WTC11 (cell line): ENCODE measurements around the gene KHDC1L. TPM values are rescaled to one million over a fixed set of nuclear protein-coding genes. Genes with fewer than 3 reads are reported as not detected.

Experiments used
- ATAC-seq: fragments of 200-7000 bp; cut with Tn5 transposase; 2 replicates; pipeline ENCODE4 v1.10.0; 2021; ENCODE audit warnings: mild to moderate bottlenecking, moderate library complexity
- CTCF ChIA-PET: fragments of 300-600 bp; sonication (Branson Sonifier 250); formaldehyde crosslinking; loops from one replicate; lab custom pipeline; 2021; ENCODE audit warnings: antibody characterized with exemption; lab: Charles Lee
- POLR2A ChIA-PET: fragments of 350-600 bp; sonication (Branson Sonifier 250); formaldehyde crosslinking; loops from one replicate; lab custom pipeline; 2021; ENCODE audit warnings: antibody characterized with exemption; lab: Charles Lee
- DNase-seq: peaks from one replicate; pipeline ENCODE4 v3.0.0; 2021; ENCODE audit warnings: low spot score
- H3K27ac Mint-ChIP-seq: 2 replicates; pipeline ENCODE4 v1.8.0; 2021; ENCODE audit warnings: mixed read lengths
- H3K27me3 Mint-ChIP-seq: 2 replicates; pipeline ENCODE4 v1.8.0; 2021; ENCODE audit warnings: low read depth, mild to moderate bottlenecking, moderate library complexity, mixed read lengths
- H3K36me3 Mint-ChIP-seq: 2 replicates; pipeline ENCODE4 v1.8.0; 2021; ENCODE audit warnings: mixed read lengths
- H3K4me1 Mint-ChIP-seq: 2 replicates; pipeline ENCODE4 v1.8.0; 2022; ENCODE audit warnings: mixed read lengths
- H3K4me3 Mint-ChIP-seq: 2 replicates; pipeline ENCODE4 v1.8.0; 2021; ENCODE audit warnings: mild to moderate bottlenecking, moderate library complexity, mixed read lengths
- H3K9me3 Mint-ChIP-seq: 2 replicates; pipeline ENCODE4 v1.8.0; 2021; ENCODE audit warnings: mixed read lengths
- AFF4 ChIP-seq: sonication (generic); formaldehyde crosslinking; IDR thresholded peaks from 2 replicates; pipeline ENCODE4 v1.8.1; 2023; ENCODE audit warnings: mild to moderate bottlenecking, missing genetic modification reagents, borderline replicate concordance
- ATF3 ChIP-seq: sonication (generic); formaldehyde crosslinking; conservative IDR thresholded peaks from 2 replicates; pipeline ENCODE4 v1.8.1; 2022; ENCODE audit warnings: mild to moderate bottlenecking, missing genetic modification reagents
- CREM ChIP-seq: sonication (generic); formaldehyde crosslinking; IDR thresholded peaks from 2 replicates; pipeline ENCODE4 v1.8.1; 2022; ENCODE audit warnings: mild to moderate bottlenecking, missing genetic modification reagents, moderate library complexity
- CTCF ChIP-seq: fragments of 200-600 bp; IDR thresholded peaks from 2 replicates; pipeline ENCODE4 v1.8.0; 2022; ENCODE audit warnings: antibody characterized with exemption
- FOXP1 ChIP-seq: sonication (generic); formaldehyde crosslinking; IDR thresholded peaks from 2 replicates; pipeline ENCODE4 v1.8.0; 2022; ENCODE audit warnings: missing genetic modification reagents, mild to moderate bottlenecking, moderate library complexity, borderline replicate concordance
- IRF2 ChIP-seq: sonication (generic); formaldehyde crosslinking; IDR thresholded peaks from 2 replicates; pipeline ENCODE4 v1.8.0; 2022; ENCODE audit warnings: low read depth, missing genetic modification reagents, borderline replicate concordance
- KAT7 ChIP-seq: sonication (generic); formaldehyde crosslinking; IDR thresholded peaks from 2 replicates; pipeline ENCODE4 v1.8.1; 2023; ENCODE audit warnings: missing genetic modification reagents, mild to moderate bottlenecking, borderline replicate concordance
- MYBL2 ChIP-seq: sonication (generic); formaldehyde crosslinking; IDR thresholded peaks from 2 replicates; pipeline ENCODE4 v1.8.1; 2023; ENCODE audit warnings: mild to moderate bottlenecking, moderate library complexity, missing genetic modification reagents
- NFYB ChIP-seq: sonication (generic); formaldehyde crosslinking; conservative IDR thresholded peaks from 2 replicates; pipeline ENCODE4 v1.8.0; 2022; ENCODE audit warnings: low read depth, missing genetic modification reagents
- PRRX2 ChIP-seq: fragments of 250-450 bp; sonication (Bioruptor Pico); IDR thresholded peaks from 2 replicates; pipeline ENCODE4 v1.8.0; 2021; ENCODE audit warnings: mild to moderate bottlenecking
- SP1 ChIP-seq: sonication (generic); formaldehyde crosslinking; conservative IDR thresholded peaks from 2 replicates; pipeline ENCODE4 v1.8.1; 2022; ENCODE audit warnings: missing genetic modification reagents
- ZNF232 ChIP-seq: sonication (generic); formaldehyde crosslinking; IDR thresholded peaks from 2 replicates; pipeline ENCODE4 v1.8.0; 2022; ENCODE audit warnings: mild to moderate bottlenecking, missing genetic modification reagents
- ZNF263 ChIP-seq: sonication (generic); formaldehyde crosslinking; IDR thresholded peaks from 2 replicates; pipeline ENCODE4 v1.8.1; 2022; ENCODE audit warnings: low read depth, mild to moderate bottlenecking, moderate library complexity, missing genetic modification reagents
- ZNF416 ChIP-seq: fragments of 250-450 bp; sonication (Bioruptor Pico); IDR thresholded peaks from 2 replicates; pipeline ENCODE4 v1.9.0; 2021; ENCODE audit warnings: mild to moderate bottlenecking, inconsistent platforms
- ZNF425 ChIP-seq: fragments of 250-450 bp; sonication (Bioruptor Pico); conservative IDR thresholded peaks from 2 replicates; pipeline ENCODE4 v1.9.0; 2021; ENCODE audit warnings: mild to moderate bottlenecking
- ZSCAN18 ChIP-seq: fragments of 250-450 bp; sonication (Bioruptor Pico); IDR thresholded peaks from 2 replicates; pipeline ENCODE4 v2.1.2; 2022; ENCODE audit warnings: mild to moderate bottlenecking, moderate library complexity
- total RNA-seq: library from RNA; stranded (reverse); gene quantifications from 3 replicates; pipeline ENCODE4 v1.2.3, GENCODE V29; 2021
- TF ChIP-seq, protein P1 (sequence below): sonication (generic); formaldehyde crosslinking; IDR thresholded peaks from 2 replicates; pipeline ENCODE4 v1.8.0; 2022; ENCODE audit warnings: mild to moderate bottlenecking, missing genetic modification reagents
- TF ChIP-seq, protein P2 (sequence below): sonication (generic); formaldehyde crosslinking; IDR thresholded peaks from 2 replicates; pipeline ENCODE4 v1.8.1; 2023; ENCODE audit warnings: mild to moderate bottlenecking, missing genetic modification reagents
- TF ChIP-seq, protein P3 (sequence below): sonication (generic); formaldehyde crosslinking; IDR thresholded peaks from 2 replicates; pipeline ENCODE4 v1.8.1; 2022; ENCODE audit warnings: low read depth, mild to moderate bottlenecking, moderate library complexity, missing genetic modification reagents, borderline replicate concordance

Gene KHDC1L
- total RNA-seq, 1 experiment from 2014 or later, result 0.28 TPM

DNA sequence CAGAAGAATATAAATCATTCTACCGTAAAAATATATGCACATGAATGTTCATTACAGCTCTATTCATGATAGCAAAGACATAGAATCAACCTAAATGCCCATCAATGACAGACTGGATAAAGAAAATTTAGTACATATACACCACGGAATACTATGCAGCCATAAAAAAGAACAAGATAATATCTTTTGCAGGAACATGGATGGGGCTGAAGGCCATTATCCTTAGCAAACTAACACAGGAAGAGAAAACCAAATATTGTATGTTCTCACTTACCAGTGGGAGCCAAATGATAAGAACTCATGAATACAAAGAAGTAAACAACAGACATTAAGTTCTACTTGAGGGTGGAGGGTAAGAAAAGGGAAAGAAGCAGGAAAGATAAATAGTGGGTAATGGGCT, 8.4 kb downstream of the KHDC1L start:
- no peak overlapping the region for H3K4me3 Mint-ChIP-seq
- H3K9me3 Mint-ChIP-seq, result peaks cover 8% of the 10 kb centered on the region
- CTCF ChIA-PET, result interaction anchor here (0.7 to 0.9 kb wide), 2 partner anchors 110 to 172 kb away, joined by 3 read pairs; no protein-coding TSS in a partner anchor
- no peak for ATAC-seq
- POLR2A ChIA-PET, result no interaction called here
- H3K27ac Mint-ChIP-seq, result no peak overlapping the region
- no peak for DNase-seq
- H3K36me3 Mint-ChIP-seq, result peaks cover 4% of the 10 kb centered on the region; the same call in 1 of the 2 replicates
- TF ChIP-seq, protein P1, sequence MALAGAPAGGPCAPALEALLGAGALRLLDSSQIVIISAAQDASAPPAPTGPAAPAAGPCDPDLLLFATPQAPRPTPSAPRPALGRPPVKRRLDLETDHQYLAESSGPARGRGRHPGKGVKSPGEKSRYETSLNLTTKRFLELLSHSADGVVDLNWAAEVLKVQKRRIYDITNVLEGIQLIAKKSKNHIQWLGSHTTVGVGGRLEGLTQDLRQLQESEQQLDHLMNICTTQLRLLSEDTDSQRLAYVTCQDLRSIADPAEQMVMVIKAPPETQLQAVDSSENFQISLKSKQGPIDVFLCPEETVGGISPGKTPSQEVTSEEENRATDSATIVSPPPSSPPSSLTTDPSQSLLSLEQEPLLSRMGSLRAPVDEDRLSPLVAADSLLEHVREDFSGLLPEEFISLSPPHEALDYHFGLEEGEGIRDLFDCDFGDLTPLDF (CRISPR knock-in tag), result no peak
- no peak for TF ChIP-seq MYBL2 (CRISPR knock-in tag)
- no peak for TF ChIP-seq PRRX2 (CRISPR knock-in tag)
- no peak for TF ChIP-seq ZNF263 (CRISPR knock-in tag)
- no peak for TF ChIP-seq ZNF425 (CRISPR knock-in tag)
- TF ChIP-seq ZSCAN18 (CRISPR knock-in tag), result no peak
- no peak for TF ChIP-seq ZNF416 (CRISPR knock-in tag)
- no peak for TF ChIP-seq NFYB (CRISPR knock-in tag)
- no peak for TF ChIP-seq ZNF232 (CRISPR knock-in tag)
- TF ChIP-seq CREM (CRISPR knock-in tag), result no peak
- no peak for TF ChIP-seq FOXP1 (CRISPR knock-in tag)
- no peak for TF ChIP-seq IRF2 (CRISPR knock-in tag)
- TF ChIP-seq ATF3 (CRISPR knock-in tag), result no peak
- TF ChIP-seq AFF4 (CRISPR knock-in tag), result no peak
- TF ChIP-seq, protein P2, sequence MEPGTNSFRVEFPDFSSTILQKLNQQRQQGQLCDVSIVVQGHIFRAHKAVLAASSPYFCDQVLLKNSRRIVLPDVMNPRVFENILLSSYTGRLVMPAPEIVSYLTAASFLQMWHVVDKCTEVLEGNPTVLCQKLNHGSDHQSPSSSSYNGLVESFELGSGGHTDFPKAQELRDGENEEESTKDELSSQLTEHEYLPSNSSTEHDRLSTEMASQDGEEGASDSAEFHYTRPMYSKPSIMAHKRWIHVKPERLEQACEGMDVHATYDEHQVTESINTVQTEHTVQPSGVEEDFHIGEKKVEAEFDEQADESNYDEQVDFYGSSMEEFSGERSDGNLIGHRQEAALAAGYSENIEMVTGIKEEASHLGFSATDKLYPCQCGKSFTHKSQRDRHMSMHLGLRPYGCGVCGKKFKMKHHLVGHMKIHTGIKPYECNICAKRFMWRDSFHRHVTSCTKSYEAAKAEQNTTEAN (CRISPR knock-in tag), result no peak
- H3K4me1 Mint-ChIP-seq, result no peaks in the 10 kb centered on the region
- no peaks in the 10 kb centered on the region; the same call in 1 of the 2 replicates for H3K27me3 Mint-ChIP-seq

DNA sequence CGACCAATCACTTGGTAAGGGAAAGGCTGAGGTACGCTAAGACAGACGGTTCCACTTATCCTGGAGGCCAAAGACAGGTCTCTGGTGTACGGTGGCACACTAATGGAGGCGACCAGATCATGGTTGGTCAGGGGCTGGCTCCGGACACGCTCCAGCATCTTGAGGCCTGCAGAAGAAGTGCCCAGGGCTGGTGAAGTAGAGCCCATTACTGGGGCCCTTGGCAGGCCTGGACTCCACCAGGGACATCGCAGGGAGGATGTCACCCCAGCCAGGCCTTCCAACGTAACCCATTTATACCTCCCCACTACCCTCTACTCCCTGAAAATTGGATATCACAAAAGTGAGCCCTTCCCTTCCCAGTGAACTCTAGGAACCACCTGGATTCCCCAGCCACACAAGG, 16.2 kb downstream of the KHDC1L start:
- no peak for ATAC-seq
- ChIA-PET CTCF (no interaction called here), POLR2A (no interaction called here)
- Mint-ChIP-seq H3K4me3 (no peak overlapping the region), H3K9me3 (peaks cover 22% of the 10 kb centered on the region), H3K36me3 (peaks cover 16% of the 10 kb centered on the region), H3K27ac (no peak overlapping the region), H3K27me3 (no peaks in the 10 kb centered on the region), H3K4me1 (peaks cover 6% of the 10 kb centered on the region)
- DNase-seq, result no peak
- TF ChIP-seq, protein P3, sequence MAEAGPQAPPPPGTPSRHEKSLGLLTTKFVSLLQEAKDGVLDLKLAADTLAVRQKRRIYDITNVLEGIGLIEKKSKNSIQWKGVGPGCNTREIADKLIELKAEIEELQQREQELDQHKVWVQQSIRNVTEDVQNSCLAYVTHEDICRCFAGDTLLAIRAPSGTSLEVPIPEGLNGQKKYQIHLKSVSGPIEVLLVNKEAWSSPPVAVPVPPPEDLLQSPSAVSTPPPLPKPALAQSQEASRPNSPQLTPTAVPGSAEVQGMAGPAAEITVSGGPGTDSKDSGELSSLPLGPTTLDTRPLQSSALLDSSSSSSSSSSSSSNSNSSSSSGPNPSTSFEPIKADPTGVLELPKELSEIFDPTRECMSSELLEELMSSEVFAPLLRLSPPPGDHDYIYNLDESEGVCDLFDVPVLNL (CRISPR knock-in tag), result no peak
- TF ChIP-seq SP1 (no peak), ZNF425 (CRISPR knock-in tag) (no peak), KAT7 (CRISPR knock-in tag) (no peak), CTCF (no peak)
